Measurements from ENCODE around the gene ENOX1. TPM values are rescaled to one million over a fixed set of nuclear protein-coding genes. Genes with fewer than 3 reads are reported as not detected.

Gene ENOX1
- total and polyA plus RNA-seq, 3 donors from 2014 or later = 11.0 to 14.2 (median 11.5) TPM

- WGBS, 2 donors = 92 to 94% methylated on average over 3 of the region's 3 CpGs
- no peaks in the 10 kb centered on the region for H3K4me1 ChIP-seq
- no peaks in the 10 kb centered on the region for H3K9me3 ChIP-seq
- TF ChIP-seq POLR2A (IDR thresholded peaks at IDR 0.05) (no peak), CTCF (IDR thresholded peaks at IDR 0.05) (no peak)
- no peaks in the 10 kb centered on the region for H3K36me3 ChIP-seq (ENCODE audit: low read depth, missing control alignments)
- H3K4me3 ChIP-seq = no peak overlapping the region
- no peak for DNase-seq
- no peaks in the 10 kb centered on the region for H3K27me3 ChIP-seq
- intact Hi-C loops (cut with DNase I; ENCODE audit: low total_unique reads) = no loop called here
- H3K27ac ChIP-seq = no peak overlapping the region
Measured at GRCh38 chr13:43493496-43494000, 293.2 kb downstream of the ENOX1 start.

- Histone ChIP-seq H3K27ac (no peak overlapping the region), H3K27me3 (no peaks in the 10 kb centered on the region), H3K36me3 (ENCODE audit: low read depth, missing control alignments) (no peaks in the 10 kb centered on the region), H3K4me1 (no peaks in the 10 kb centered on the region), H3K4me3 (no peak overlapping the region), H3K9me3 (no peaks in the 10 kb centered on the region)
- intact Hi-C loops (cut with DNase I; ENCODE audit: low total_unique reads) = no loop called here
- TF ChIP-seq CTCF (IDR thresholded peaks at IDR 0.05) (no peak), POLR2A (IDR thresholded peaks at IDR 0.05) (no peak)
- no peak for DNase-seq
Measured at GRCh38 chr13:43492745-43493144, 294.0 kb downstream of the ENOX1 start.

DNA sequence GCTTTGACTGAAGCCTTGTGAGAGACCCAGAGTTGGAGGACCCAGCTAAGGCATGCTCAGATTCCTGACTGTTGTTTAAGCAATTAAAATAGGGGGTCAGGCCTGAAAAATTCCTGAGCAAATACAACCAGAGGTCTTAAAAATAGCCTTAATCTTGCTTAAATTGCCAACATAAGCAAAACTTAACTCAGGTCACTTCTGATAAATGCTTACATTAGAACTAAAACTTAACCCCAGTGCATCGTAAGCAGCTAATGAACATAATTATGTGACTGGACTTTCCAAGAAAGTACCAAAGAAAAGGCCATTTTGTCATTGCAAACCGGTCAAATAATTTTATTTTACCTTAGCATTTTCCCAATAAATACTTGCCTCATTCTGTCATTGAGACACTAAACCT, 294.5 kb downstream of the ENOX1 start:
- Histone ChIP-seq H3K4me3 (no peak overlapping the region), H3K4me1 (no peaks in the 10 kb centered on the region), H3K36me3 (ENCODE audit: low read depth, missing control alignments) (no peaks in the 10 kb centered on the region), H3K27ac (no peak overlapping the region), H3K9me3 (no peaks in the 10 kb centered on the region), H3K27me3 (no peaks in the 10 kb centered on the region)
- intact Hi-C loops (cut with DNase I; ENCODE audit: low total_unique reads) = no loop called here
- no peak for DNase-seq
- 77 to 90% methylated on average over 2 of the region's 2 CpGs for WGBS, 2 donors
- TF ChIP-seq CTCF (IDR thresholded peaks at IDR 0.05) (no peak), POLR2A (IDR thresholded peaks at IDR 0.05) (no peak)

GRCh38 chr13:43489233-43489632, 297.5 kb downstream of the ENOX1 start:
- no peak for DNase-seq
- intact Hi-C loops (cut with DNase I; ENCODE audit: low total_unique reads) = no loop called here
- H3K27ac ChIP-seq = no peak overlapping the region
- H3K36me3 ChIP-seq (ENCODE audit: low read depth, missing control alignments) = no peaks in the 10 kb centered on the region
- WGBS, 2 donors = 70 to 88% methylated on average over 2 to 3 of the region's 3 CpGs
- no peak for TF ChIP-seq CTCF (IDR thresholded peaks at IDR 0.05)
- TF ChIP-seq POLR2A (IDR thresholded peaks at IDR 0.05) = no peak
- H3K27me3 ChIP-seq = no peaks in the 10 kb centered on the region
- no peaks in the 10 kb centered on the region for H3K9me3 ChIP-seq
- no peak overlapping the region for H3K4me3 ChIP-seq
- H3K4me1 ChIP-seq = no peaks in the 10 kb centered on the region

DNA sequence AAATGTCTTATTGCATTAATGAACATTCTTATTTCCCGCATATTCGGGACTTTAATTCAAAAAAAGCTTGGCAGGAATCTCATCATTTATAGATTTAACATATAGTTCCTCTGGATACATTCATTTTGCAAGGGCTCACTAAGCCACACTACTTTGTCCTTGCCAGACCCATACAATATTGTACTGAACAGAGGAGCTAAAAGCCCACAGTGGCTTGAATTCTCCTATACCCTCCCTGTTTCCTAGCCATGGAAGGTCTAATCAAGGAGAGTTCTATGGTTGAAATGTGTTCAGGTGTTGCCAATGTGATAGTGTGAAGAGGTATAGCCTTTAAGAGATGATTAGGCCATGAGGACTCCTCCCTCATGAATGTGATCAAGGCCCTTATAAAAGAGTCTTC, 298.9 kb downstream of the ENOX1 start:
- TF ChIP-seq CTCF (IDR thresholded peaks at IDR 0.05) (no peak), POLR2A (IDR thresholded peaks at IDR 0.05) (no peak)
- WGBS, 2 donors = 95 to 99% methylated on average over 2 of the region's 2 CpGs
- Histone ChIP-seq H3K36me3 (ENCODE audit: low read depth, missing control alignments) (no peaks in the 10 kb centered on the region), H3K9me3 (no peaks in the 10 kb centered on the region), H3K4me3 (no peak overlapping the region), H3K27ac (no peak overlapping the region), H3K27me3 (no peaks in the 10 kb centered on the region), H3K4me1 (no peaks in the 10 kb centered on the region)
- no peak for DNase-seq
- intact Hi-C loops (cut with DNase I; ENCODE audit: low total_unique reads) = no loop called here

Data from testis (tissue), 3 donors.